Inferior parietal cortex (tissue), 1 donor: ENCODE results near the gene PHLPP2.
"Not testable (repeated sequence)": the region's sequence is repeated elsewhere in the genome, so short reads cannot be mapped to it uniquely, and the experiment has no call there.

Experiments
- DNase-seq: peaks from one replicate; pipeline ENCODE4 v3.0.0-alpha.2; 2016; ENCODE audit errors: extremely low spot score

Gene PHLPP2

GRCh38 chr16:71721066-71721740 is 3.3 kb downstream of the PHLPP2 start:
- DNase-seq = no peak

- no peak for DNase-seq
Measured at GRCh38 chr16:71712501-71712900, 12.0 kb downstream of the PHLPP2 start.

- no peak for DNase-seq
Measured at GRCh38 chr16:71711789-71712188, 12.7 kb downstream of the PHLPP2 start.

- DNase-seq = no peak
Measured at GRCh38 chr16:71709229-71709781, 15.2 kb downstream of the PHLPP2 start.

GRCh38 chr16:71708696-71709095 is 15.8 kb downstream of the PHLPP2 start:
- no peak for DNase-seq

GRCh38 chr16:71707199-71707598 is 17.3 kb downstream of the PHLPP2 start:
- no peak for DNase-seq

GRCh38 chr16:71706046-71706445 is 18.5 kb downstream of the PHLPP2 start:
- no peak for DNase-seq

- no peak for DNase-seq
Measured at GRCh38 chr16:71703333-71703732, 21.2 kb downstream of the PHLPP2 start.

GRCh38 chr16:71700831-71701230 is 23.7 kb downstream of the PHLPP2 start:
- DNase-seq = no peak

- no peak for DNase-seq
Measured at GRCh38 chr16:71698491-71698890, 26.0 kb downstream of the PHLPP2 start.

- no peak for DNase-seq
Measured at GRCh38 chr16:71693164-71693563, 31.3 kb downstream of the PHLPP2 start.

GRCh38 chr16:71689901-71690300 is 34.6 kb downstream of the PHLPP2 start:
- DNase-seq = no peak

- no peak for DNase-seq
Measured at GRCh38 chr16:71687861-71688260, 36.6 kb downstream of the PHLPP2 start.

- not testable (repeated sequence) for DNase-seq
Measured at GRCh38 chr16:71684280-71684679, 40.2 kb downstream of the PHLPP2 start.

- DNase-seq = no peak
Measured at GRCh38 chr16:71681360-71681759, 43.1 kb downstream of the PHLPP2 start.

GRCh38 chr16:71676236-71676635 is 48.3 kb downstream of the PHLPP2 start:
- peak; percentile 38 for DNase-seq

- no peak for DNase-seq
Measured at GRCh38 chr16:71675380-71675779, 49.1 kb downstream of the PHLPP2 start.

GRCh38 chr16:71674229-71674628 is 50.3 kb downstream of the PHLPP2 start:
- no peak for DNase-seq

GRCh38 chr16:71673582-71673973 is 50.9 kb downstream of the PHLPP2 start:
- no peak for DNase-seq

GRCh38 chr16:71672803-71673581 is 51.5 kb downstream of the PHLPP2 start:
- DNase-seq = no peak

GRCh38 chr16:71672125-71672524 is 52.4 kb downstream of the PHLPP2 start:
- no peak for DNase-seq

- DNase-seq = no peak
Measured at GRCh38 chr16:71671165-71671564, 53.3 kb downstream of the PHLPP2 start.

GRCh38 chr16:71670537-71670936 is 54.0 kb downstream of the PHLPP2 start:
- no peak for DNase-seq
